GM13977 (cell line): ENCODE results near the gene ATG4C.
"Not testable (repeated sequence)": the region's sequence is repeated elsewhere in the genome, so short reads cannot be mapped to it uniquely, and the experiment has no call there.

ENCODE experiments used
- DNase-seq: peaks from one replicate; pipeline ENCODE4 v3.0.0; 2012; ENCODE audit warnings: low spot score
- in situ Hi-C: fragments of 300-500 bp; cut with MboI; formaldehyde crosslinking; loops from one replicate; pipeline ENCODE4 v1.12.0; 2022; ENCODE audit warnings: low sequenced_read_pairs, low pct_unique_long_range_greater_than_20kb, mixed read lengths, inconsistent platforms; ENCODE audit not compliant: unreplicated experiment
- TF ChIP-seq, protein P1 (sequence below): IDR thresholded peaks from 2 replicates; pipeline ENCODE4 v1.5.1; 2012; ENCODE audit warnings: mild to moderate bottlenecking, control low read depth; ENCODE audit not compliant: insufficient read depth; ENCODE audit errors: extremely low read depth, missing control alignments

ATG4C gene, protein sequence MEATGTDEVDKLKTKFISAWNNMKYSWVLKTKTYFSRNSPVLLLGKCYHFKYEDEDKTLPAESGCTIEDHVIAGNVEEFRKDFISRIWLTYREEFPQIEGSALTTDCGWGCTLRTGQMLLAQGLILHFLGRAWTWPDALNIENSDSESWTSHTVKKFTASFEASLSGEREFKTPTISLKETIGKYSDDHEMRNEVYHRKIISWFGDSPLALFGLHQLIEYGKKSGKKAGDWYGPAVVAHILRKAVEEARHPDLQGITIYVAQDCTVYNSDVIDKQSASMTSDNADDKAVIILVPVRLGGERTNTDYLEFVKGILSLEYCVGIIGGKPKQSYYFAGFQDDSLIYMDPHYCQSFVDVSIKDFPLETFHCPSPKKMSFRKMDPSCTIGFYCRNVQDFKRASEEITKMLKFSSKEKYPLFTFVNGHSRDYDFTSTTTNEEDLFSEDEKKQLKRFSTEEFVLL

DNA sequence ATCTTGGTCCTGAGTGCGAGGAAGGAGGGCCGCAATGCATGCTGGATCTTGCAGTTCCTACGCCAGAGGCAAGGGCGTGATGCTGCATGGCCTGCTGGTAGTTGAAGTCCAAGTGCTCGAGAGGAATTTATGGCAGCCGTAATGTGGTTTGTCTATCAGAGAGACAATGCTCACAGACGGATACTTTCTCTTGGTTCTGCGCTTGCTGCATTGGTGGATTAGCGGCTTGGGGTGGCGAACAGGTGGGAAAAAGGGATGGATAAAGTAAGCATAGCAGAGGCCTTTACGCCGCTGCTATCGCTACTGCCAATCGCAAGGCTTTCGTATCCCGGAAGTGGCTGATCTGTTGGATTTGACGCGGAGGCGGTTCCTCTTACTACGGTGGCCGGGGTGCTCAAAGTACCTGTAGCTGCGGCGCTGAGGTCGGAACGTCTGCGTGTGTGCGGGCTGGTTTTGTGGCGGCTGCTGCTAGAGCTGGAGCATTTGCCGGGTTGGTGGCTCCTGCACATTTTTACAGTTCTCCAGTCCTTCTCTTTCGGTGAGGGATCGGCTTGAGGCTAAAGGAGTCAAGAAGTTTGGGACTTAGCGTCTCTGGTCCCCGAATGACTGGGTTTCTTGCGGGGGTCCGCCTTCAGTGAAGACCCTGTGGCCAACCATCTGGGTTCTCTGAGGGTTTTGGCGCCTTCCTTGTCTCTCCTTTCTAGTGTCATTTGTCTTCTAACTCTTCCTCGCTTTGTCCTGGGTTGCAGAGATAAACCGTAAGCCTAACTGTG, at the start of gene ATG4C:
Gene ATG4C, plus strand, starts transcription at position 397 of the 773 bp plus-strand sequence. CDS start 19,655 bp downstream, outside the sequence.
- DNase-seq: peak; percentile 89
- in situ Hi-C loops: no loop called here
- TF ChIP-seq, protein P1, sequence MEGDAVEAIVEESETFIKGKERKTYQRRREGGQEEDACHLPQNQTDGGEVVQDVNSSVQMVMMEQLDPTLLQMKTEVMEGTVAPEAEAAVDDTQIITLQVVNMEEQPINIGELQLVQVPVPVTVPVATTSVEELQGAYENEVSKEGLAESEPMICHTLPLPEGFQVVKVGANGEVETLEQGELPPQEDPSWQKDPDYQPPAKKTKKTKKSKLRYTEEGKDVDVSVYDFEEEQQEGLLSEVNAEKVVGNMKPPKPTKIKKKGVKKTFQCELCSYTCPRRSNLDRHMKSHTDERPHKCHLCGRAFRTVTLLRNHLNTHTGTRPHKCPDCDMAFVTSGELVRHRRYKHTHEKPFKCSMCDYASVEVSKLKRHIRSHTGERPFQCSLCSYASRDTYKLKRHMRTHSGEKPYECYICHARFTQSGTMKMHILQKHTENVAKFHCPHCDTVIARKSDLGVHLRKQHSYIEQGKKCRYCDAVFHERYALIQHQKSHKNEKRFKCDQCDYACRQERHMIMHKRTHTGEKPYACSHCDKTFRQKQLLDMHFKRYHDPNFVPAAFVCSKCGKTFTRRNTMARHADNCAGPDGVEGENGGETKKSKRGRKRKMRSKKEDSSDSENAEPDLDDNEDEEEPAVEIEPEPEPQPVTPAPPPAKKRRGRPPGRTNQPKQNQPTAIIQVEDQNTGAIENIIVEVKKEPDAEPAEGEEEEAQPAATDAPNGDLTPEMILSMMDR: no peak

DNA sequence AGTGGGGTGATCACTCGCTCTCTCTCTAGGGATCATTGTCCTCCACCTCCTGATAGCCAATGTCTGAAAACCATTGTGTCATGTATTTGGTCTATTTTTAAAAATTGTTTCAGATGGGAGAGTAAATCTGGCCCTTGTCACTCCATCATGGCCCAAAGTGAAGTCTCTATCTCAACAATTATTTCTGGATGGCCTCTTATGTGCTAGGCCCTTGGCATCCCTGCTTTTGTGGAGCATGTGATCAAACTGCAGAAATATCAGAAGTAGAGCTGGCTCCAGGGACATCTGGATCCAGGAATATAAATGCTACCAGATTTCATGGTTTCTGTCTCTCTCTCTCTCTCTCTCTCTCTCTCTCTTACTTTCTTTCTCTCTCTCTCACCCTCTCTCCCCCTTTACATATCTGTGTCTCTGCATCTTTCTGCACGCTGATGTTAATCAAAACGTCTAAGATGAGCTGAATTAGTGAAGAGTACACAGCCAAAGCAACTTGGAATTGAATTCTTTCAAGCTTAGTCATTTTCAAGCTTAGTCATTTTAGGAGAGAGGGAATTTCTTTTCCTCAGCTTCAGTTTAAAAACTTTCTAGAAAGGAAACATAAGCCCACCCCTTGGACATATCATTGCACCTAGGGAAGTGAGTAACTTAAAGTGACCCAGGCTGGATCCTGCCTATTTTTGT, 48.3 kb upstream of the ATG4C start:
- TF ChIP-seq, protein P1: no peak
- in situ Hi-C loops: loop anchor here (25.0 kb wide), 1 partner anchor 573 kb away; no protein-coding TSS in a partner anchor
- DNase-seq: no peak

DNA sequence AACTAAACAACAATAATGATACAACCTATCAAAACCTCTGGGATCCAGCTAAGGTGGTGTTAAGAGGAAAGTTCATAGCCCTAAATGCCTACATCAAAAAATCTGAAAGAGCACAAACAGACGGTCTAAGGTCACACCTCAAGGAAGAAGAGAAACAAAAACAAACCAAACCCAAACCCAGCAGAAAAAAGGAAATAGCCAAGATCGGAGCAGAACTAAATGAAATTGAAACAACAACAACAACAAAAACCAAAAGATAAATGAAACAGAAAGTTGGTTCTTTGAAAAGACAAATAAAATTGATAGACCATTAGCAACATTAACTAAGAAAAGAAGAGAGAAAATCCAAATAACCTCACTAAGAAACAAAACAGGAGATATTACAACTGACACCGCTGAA, 43.2 kb upstream of the ATG4C start:
- not testable (repeated sequence) for DNase-seq
- in situ Hi-C loops: loop anchor here (25.0 kb wide), 1 partner anchor 578 kb away; no protein-coding TSS in a partner anchor

DNA sequence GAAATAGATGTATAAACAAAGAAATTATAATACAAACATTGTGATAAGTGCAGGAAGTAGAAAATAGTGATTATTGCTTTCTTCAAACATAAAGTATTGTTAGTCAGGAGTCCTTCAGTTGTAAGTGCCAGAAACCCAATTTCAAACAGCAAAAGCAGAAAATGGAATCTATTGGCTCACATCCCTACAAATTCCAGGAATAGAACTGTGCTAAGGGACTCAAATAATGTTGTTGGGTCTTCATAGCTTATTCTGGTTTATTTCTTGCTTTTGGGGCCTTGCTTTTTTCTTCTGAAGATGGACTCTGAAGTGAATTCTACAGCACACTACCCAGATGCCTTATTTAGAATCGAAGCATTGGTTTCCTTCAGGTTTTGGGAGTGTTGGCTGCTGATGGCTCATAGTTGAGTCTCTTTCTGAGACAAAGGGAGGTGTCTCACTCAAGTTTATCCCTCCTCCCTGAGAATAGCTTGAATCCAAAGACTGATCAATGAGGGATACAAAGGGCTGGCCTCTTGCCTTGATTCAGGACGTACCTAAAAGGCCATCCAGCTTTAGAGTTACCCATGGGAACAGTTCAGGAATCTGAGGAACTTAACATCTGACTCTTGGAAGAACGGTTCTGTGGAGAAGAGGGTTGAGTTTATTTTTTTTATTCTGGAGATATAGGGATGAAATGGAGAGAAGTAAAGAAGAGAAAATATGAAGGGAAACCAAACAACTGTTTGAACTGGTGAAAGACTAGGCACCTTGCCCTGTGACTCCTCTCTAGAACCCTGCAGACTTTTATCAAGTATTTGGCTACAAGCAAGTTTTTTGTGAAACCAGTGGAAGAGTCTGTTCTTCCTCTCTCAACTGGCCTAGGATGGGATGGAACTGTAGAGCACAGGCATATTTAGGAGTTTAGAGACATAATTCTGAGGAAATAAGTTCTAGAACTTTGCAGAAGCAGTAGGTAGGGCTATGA, 39.0 kb upstream of the ATG4C start:
- TF ChIP-seq, protein P1: no peak
- in situ Hi-C loops: loop anchor here (5.0 to 25.0 kb wide), 2 partner anchors 238 to 583 kb away; no protein-coding TSS in a partner anchor
- no peak for DNase-seq

DNA sequence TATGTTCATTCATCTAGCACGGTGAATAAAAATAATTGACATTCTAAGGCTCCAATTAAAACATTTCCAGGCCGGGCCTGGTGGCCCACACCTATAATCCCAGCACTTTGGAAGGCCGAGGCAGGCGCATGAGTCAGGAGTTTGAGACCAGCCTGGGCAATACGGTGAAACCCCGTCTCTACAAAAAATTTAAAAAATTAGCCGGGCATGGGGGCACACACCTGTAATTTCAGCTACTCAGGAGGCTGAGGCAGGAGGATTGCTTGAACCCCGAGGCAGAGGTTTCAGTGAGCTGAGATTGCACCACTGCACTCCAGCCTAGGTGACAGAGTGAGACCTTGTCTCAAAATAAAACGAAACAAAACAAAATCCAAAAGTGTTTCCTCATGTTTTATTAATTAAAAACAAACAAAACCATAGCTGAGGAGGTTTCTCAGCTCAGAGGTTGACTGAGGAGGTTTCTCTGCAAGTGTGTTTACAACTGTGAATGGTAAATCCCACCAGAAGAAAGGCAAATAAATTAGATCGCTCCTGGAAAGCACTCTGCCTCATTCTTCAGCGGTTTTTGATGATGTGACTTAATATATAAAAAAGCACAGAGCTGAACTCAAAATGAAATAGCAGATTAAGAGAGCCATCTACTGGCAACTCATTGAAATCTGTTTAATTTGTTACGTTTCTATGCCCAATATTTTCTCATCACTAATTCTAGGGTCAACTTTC, 37.7 kb upstream of the ATG4C start:
- in situ Hi-C loops: loop anchor here (5.0 to 25.0 kb wide), 2 partner anchors 239 to 584 kb away; no protein-coding TSS in a partner anchor
- TF ChIP-seq, protein P1: peak; percentile 62
- DNase-seq: peak; percentile 63

DNA sequence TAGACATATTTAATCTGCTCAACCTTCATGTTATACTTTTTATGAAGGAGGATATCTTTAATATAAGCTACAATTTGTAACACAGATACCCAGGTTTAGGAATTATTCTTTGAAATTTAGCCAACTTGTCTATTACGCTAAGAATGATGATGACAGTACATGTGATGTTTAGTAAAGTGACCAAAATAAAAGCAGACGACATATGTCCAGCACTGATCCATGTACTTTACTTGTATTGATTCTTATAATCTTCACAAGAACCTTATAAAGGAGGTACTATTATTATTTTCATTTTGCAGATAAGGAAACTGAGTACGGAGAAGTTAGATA, 37.2 kb upstream of the ATG4C start:
- no peak for DNase-seq
- TF ChIP-seq, protein P1: no peak
- in situ Hi-C loops: loop anchor here (5.0 to 25.0 kb wide), 2 partner anchors 239 to 584 kb away; no protein-coding TSS in a partner anchor
